Common myeloid progenitor, CD34-positive (primary cell): ENCODE results near the gene KRTAP10-4.

Experiments
- CTCF ChIA-PET: fragments of 350-600 bp; sonication (Branson Sonifier 250); formaldehyde crosslinking; loops from one replicate; lab custom pipeline; 2021; ENCODE audit warnings: antibody characterized with exemption; lab: Charles Lee
- POLR2A ChIA-PET: fragments of 350-600 bp; sonication (Branson Sonifier 250); formaldehyde crosslinking; loops from one replicate; lab custom pipeline; 2021; ENCODE audit warnings: antibody characterized with exemption; lab: Charles Lee
- DNase-seq, 3 donors: peaks; one replicate each; pipeline versions ENCODE4 v3.0.0 to v3.0.0-alpha.2; 2013
- H3K27ac ChIP-seq, 2 experiments: 1 replicate in 1 of 2; 2 replicates in 1 of 2; pipeline ENCODE4 v1.7.0; 2013; ENCODE audit warnings: inconsistent platforms in 2 of 2, low read length in 2 of 2, mild to moderate bottlenecking in 2 of 2, low read depth in 1 of 2, moderate library complexity in 1 of 2; ENCODE audit not compliant: severe bottlenecking in 2 of 2, insufficient read depth in 1 of 2, poor library complexity in 1 of 2
- H3K27me3 ChIP-seq, 5 experiments: replicated peaks in 2 of 5; 1 replicate in 3 of 5; 2 replicates in 2 of 5; pipeline versions ENCODE4 v1.6.1 to v1.7.0; 2013; ENCODE audit warnings: low read length in 4 of 5, mild to moderate bottlenecking in 2 of 5, moderate library complexity in 2 of 5, inconsistent platforms in 1 of 5; ENCODE audit not compliant: insufficient read depth in 5 of 5, control insufficient read depth in 4 of 5
- H3K36me3 ChIP-seq, 4 experiments: 1 replicate in 2 of 4; 2 replicates in 2 of 4; pipeline versions ENCODE4 v1.6.1 to v1.7.0; 2013; ENCODE audit warnings: low read length in 3 of 4, control low read depth in 1 of 4, mild to moderate bottlenecking in 1 of 4; ENCODE audit not compliant: control insufficient read depth in 4 of 4, insufficient read depth in 4 of 4
- H3K4me1 ChIP-seq, 4 experiments: 1 replicate in 3 of 4; 2 replicates in 1 of 4; pipeline versions ENCODE4 v1.6.1 to v1.7.1; 2013; ENCODE audit warnings: low read length in 3 of 4, mild to moderate bottlenecking in 3 of 4, control low read depth in 1 of 4, inconsistent platforms in 1 of 4, moderate library complexity in 1 of 4; ENCODE audit not compliant: control insufficient read depth in 4 of 4, insufficient read depth in 4 of 4; ENCODE audit errors: control extremely low read depth in 1 of 4
- H3K4me3 ChIP-seq, 7 experiments: 1 replicate in 4 of 7; 2 replicates in 3 of 7; pipeline versions ENCODE4 v1.5.1 to v1.7.0; 2013; ENCODE audit warnings: mild to moderate bottlenecking in 7 of 7, low read length in 6 of 7, moderate library complexity in 6 of 7, inconsistent platforms in 2 of 7, low read depth in 2 of 7, control low read depth in 1 of 7; ENCODE audit not compliant: insufficient read depth in 4 of 7, control insufficient read depth in 1 of 7; ENCODE audit errors: extremely low read depth in 1 of 7
- H3K9me3 ChIP-seq, 5 experiments: 1 replicate in 4 of 5; 2 replicates in 1 of 5; pipeline versions ENCODE4 v1.6.1 to v1.7.1; 2013; ENCODE audit warnings: low read length in 4 of 5, mild to moderate bottlenecking in 2 of 5, inconsistent platforms in 1 of 5, low read depth in 1 of 5, moderate library complexity in 1 of 5; ENCODE audit not compliant: control insufficient read depth in 4 of 5, insufficient read depth in 2 of 5; ENCODE audit errors: control extremely low read depth in 1 of 5
- WGBS: methylation state at CpG from one replicate; pipeline ENCODE4 v1.1.5; 2013; ENCODE audit not compliant: insufficient coverage; 5-methylcytosine and 5-hydroxymethylcytosine counted together

Gene KRTAP10-4

DNA sequence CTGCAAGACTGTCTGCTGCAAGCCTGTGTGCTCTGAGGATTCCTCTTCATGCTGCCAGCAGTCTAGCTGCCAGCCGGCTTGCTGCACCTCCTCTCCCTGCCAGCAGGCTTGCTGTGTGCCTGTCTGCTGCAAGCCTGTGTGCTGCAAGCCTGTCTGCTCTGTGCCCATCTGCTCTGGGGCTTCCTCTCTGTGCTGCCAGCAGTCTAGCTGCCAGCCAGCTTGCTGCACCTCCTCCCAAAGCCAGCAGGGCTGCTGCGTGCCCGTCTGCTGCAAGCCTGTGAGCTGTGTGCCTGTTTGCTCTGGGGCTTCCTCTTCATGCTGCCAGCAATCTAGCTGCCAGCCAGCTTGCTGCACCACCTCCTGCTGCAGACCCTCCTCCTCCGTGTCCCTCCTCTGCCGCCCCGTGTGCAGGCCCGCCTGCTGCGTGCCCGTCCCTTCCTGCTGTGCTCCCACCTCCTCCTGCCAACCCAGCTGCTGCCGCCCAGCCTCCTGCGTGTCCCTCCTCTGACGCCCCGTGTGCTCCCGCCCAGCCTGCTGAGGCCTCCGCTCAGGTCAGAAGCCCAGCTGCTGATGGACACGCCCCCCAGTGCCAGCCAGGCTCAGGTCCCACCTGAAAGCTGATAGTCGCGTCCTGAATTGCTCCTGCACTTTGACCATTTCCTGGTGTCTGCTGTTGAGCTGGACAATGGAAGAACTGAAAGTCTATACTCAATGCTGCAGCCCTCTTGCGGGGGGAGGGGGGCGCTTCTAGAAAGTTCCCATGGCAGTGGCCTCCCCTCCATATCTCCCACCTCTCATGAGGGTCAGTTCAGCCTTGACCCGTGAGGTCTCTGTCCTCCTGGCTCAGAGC is 1.2 kb downstream of the KRTAP10-4 start:
- Histone ChIP-seq H3K9me3 (peaks cover 0 to 26% (median 12%) of the 10 kb centered on the region in 5 experiments), H3K27ac (no peak overlapping the region), H3K27me3 (peaks cover 0 to 33% (median 1%) of the 10 kb centered on the region in 5 experiments), H3K4me3 (no peak overlapping the region), H3K36me3 (no peaks in the 10 kb centered on the region), H3K4me1 (no peaks in the 10 kb centered on the region)
- DNase-seq = no peak
- WGBS = 37% methylated on average over 18 of the region's 21 CpGs
- POLR2A ChIA-PET = no interaction called here
- CTCF ChIA-PET = no interaction called here

DNA sequence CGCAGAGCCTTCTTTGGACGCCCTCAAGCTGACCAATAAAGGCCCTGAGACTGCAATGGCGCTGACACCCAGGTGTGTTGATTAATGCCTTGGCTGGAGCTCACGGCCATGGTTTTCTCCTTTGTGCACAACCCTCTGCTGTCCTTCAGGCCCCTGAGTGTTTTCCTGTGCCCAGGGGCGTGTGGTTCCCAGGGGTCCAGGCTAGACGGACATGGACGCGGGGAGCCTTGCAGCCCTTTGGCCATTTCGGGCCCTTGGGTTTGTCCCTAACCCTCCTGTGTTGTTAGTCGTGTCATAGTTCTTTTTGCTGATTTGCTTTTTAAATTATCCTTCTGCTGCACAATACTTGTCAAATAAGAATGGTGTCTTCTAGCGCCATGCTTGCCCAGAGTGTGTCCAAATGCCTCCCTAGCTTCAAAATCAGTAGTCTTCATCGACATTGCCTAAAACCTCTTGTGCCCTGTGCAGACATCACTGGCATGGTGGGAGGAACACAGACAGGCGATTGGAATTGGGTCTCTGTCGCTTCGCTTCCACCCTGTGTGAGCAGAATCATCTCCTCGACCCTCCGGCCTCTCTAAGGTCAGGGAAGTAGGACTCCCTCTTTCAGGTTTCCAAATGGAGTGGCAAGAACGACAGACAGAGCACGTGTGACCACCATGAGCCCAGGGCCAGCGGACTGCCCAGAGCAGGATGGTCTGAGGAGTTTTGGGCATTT is 1.9 kb downstream of the KRTAP10-4 start:
- no peak for DNase-seq
- WGBS = 90% methylated on average over 18 of the region's 20 CpGs
- Histone ChIP-seq H3K27me3 (peaks cover 0 to 37% (median 0%) of the 10 kb centered on the region in 5 experiments), H3K9me3 (peaks cover 0 to 24% (median 12%) of the 10 kb centered on the region in 5 experiments), H3K36me3 (no peaks in the 10 kb centered on the region), H3K27ac (no peak overlapping the region), H3K4me1 (no peaks in the 10 kb centered on the region), H3K4me3 (no peak overlapping the region)
- ChIA-PET POLR2A (no interaction called here), CTCF (no interaction called here)

DNA sequence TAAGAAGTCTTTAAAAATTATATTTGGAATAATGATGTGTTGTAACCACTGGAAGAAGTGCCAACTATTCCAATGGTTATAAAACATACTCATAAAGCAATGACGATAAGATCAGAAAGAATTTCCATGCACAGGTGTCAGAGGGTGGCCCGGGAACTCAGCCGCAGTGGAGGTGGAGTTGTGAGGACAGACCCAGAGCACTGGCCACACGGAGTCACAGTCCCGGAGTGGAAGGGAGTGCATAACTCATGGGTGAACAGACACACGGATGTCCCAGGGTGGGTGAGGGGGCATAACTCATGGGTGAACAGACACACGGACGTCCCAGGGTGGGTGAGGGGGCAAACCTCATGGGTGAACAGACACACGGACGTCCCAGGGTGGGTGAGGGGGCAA is 2.5 kb downstream of the KRTAP10-4 start:
- 86% methylated on average over 5 of the region's 10 CpGs for WGBS
- DNase-seq = no peak
- H3K4me1 ChIP-seq = no peaks in the 10 kb centered on the region
- peaks cover 0 to 37% (median 0%) of the 10 kb centered on the region in 5 experiments for H3K27me3 ChIP-seq
- no peak overlapping the region for H3K27ac ChIP-seq
- no peaks in the 10 kb centered on the region for H3K36me3 ChIP-seq
- CTCF ChIA-PET = no interaction called here
- H3K4me3 ChIP-seq = no peak overlapping the region
- POLR2A ChIA-PET = no interaction called here
- peaks cover 0 to 25% (median 12%) of the 10 kb centered on the region in 5 experiments for H3K9me3 ChIP-seq

DNA sequence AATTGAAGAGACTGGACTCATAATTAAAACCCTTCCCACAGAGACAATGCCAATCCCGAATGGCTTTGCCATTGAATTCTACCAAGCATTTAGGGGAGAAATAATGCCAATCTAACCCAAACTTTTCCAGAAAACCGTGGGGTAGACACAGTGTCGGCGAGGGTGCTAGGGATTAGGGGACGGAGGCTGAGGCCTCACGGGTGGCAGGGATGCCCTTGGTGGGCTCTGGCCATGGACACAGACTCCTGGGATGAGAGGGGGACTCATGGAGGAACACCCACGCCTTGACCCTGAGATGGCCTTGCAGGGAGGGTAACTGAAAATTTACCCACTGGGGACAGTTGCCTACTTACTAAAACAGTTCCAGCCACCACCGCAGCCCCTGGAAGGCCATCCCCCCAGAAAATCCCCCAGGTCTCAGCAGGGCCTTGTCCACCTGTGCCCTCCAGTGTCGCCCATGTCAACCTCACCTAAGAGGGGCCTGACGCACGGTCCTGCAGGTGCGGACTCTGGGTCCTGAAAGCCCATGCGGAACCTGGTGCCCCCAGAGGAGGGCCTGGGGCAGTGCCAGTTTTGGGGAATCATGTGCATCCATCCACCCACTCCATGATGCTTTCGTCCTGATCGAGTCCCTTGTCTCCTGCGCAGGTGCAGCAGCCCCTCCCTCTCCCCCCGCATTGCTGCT is 5.0 kb downstream of the KRTAP10-4 start:
- peaks cover 2 to 29% (median 17%) of the 10 kb centered on the region in 5 experiments for H3K9me3 ChIP-seq
- H3K27ac ChIP-seq = no peak overlapping the region
- no peak overlapping the region for H3K4me3 ChIP-seq
- ChIA-PET CTCF (no interaction called here), POLR2A (no interaction called here)
- over 99% methylated on average over 15 of the region's 17 CpGs for WGBS
- H3K4me1 ChIP-seq = no peaks in the 10 kb centered on the region
- no peak for DNase-seq
- H3K27me3 ChIP-seq = peaks cover 0 to 38% (median 0%) of the 10 kb centered on the region in 5 experiments
- no peaks in the 10 kb centered on the region for H3K36me3 ChIP-seq

DNA sequence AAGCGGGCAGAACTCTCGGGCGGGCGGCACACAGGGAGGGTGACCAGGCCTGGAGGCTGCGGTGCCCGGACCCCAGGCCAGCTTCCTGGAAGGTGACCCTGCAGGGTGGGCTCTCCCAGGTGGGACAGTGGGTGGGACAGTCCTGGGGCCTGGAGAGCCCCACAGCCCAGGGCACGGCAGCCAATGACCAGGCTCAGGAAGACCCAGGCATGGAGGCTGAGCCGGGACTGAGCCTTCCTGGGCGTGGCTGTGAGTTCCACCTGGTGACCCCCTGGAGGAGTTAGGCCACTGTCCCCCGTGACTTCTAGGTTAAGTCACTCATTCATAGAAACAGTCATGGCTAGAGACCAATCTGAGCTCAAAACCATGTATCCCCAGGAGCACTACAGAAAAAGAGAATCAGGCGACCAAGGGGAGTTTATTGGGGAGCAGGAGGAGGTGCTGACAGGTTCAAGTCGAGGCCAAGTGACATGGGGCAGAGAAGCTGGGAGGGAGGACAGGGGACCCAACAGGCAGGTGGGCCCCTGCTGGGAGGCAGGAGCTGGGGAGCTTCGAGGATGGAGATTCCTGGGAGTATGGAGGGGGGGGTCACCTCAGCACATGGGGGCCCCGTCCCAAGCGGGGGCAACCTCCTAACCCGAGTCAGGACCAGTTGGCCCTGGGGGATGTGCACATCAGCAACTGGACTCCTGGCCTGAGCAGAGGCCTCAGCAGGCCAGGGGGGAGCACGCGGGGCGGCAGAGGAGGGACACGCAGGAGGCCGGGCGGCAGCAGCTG is 5.7 kb downstream of the KRTAP10-4 start:
- H3K9me3 ChIP-seq = peaks cover 2 to 29% (median 17%) of the 10 kb centered on the region in 5 experiments
- no peaks in the 10 kb centered on the region for H3K36me3 ChIP-seq
- peaks cover 0 to 43% (median 0%) of the 10 kb centered on the region in 5 experiments for H3K27me3 ChIP-seq
- ChIA-PET CTCF (no interaction called here), POLR2A (no interaction called here)
- H3K4me1 ChIP-seq = no peaks in the 10 kb centered on the region
- H3K4me3 ChIP-seq = no peak overlapping the region
- WGBS = 73% methylated on average over 11 of the region's 22 CpGs
- DNase-seq = no peak
- no peak overlapping the region for H3K27ac ChIP-seq

DNA sequence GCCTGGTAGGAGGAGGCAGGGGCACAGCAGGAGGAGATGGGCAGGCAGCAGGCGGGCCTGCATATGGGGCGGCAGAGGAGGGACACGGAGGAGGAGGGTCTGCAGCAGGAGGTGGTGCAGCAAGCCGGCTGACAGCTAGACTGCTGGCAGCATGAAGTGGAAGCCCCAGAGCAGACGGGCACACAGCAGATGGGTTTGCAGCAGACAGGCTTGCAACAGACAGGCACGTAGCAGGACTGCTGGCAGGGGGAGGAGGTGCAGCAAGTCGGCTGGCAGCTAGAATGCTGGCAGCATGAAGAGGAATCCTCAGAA is 6.3 kb downstream of the KRTAP10-4 start:
- CTCF ChIA-PET = no interaction called here
- no peak overlapping the region for H3K4me3 ChIP-seq
- DNase-seq = no peak
- peaks cover 0 to 41% (median 0%) of the 10 kb centered on the region in 5 experiments for H3K27me3 ChIP-seq
- H3K36me3 ChIP-seq = no peaks in the 10 kb centered on the region
- H3K27ac ChIP-seq = no peak overlapping the region
- H3K4me1 ChIP-seq = no peaks in the 10 kb centered on the region
- peaks cover 2 to 29% (median 17%) of the 10 kb centered on the region in 5 experiments for H3K9me3 ChIP-seq
- POLR2A ChIA-PET = no interaction called here
- WGBS = 88% methylated on average over 7 of the region's 7 CpGs
